Ishikawa (cell line): ENCODE measurements around the gene CEP162.
A peak's percentile ranks its signal among the peaks of the same experiment; 100 is the strongest.

ENCODE experiments used
- CEBPB ChIP-seq: IDR thresholded peaks from 2 replicates; pipeline ENCODE4 v1.6.1; 2012
- CREB1 ChIP-seq: IDR thresholded peaks from 2 replicates; pipeline ENCODE4 v1.6.1; 2012; ENCODE audit warnings: low read depth
- EGR1 ChIP-seq: IDR thresholded peaks from 2 replicates; pipeline ENCODE4 v1.6.1; 2012
- EP300 ChIP-seq: IDR thresholded peaks from 2 replicates; pipeline ENCODE4 v1.6.1; 2012; ENCODE audit warnings: borderline replicate concordance
- FOXM1 ChIP-seq: IDR thresholded peaks from 2 replicates; pipeline ENCODE4 v1.6.1; 2012; ENCODE audit warnings: low read depth, borderline replicate concordance
- MAX ChIP-seq: IDR thresholded peaks from 2 replicates; pipeline ENCODE4 v1.6.1; 2012
- NFIC ChIP-seq: IDR thresholded peaks from 2 replicates; pipeline ENCODE4 v1.6.1; 2012
- RAD21 ChIP-seq: IDR thresholded peaks from 2 replicates; pipeline ENCODE4 v1.6.1; 2012; ENCODE audit warnings: low read depth
- REST ChIP-seq: IDR thresholded peaks from 2 replicates; pipeline ENCODE4 v1.6.1; 2012; ENCODE audit warnings: low read depth, mild to moderate bottlenecking
- TAF1 ChIP-seq: IDR thresholded peaks from 2 replicates; pipeline ENCODE4 v1.6.1; 2012; ENCODE audit warnings: low read depth, mild to moderate bottlenecking
- TCF12 ChIP-seq: IDR thresholded peaks from 2 replicates; pipeline ENCODE4 v1.6.1; 2012; ENCODE audit warnings: low read depth
- TEAD4 ChIP-seq: IDR thresholded peaks from 2 replicates; pipeline ENCODE4 v1.6.1; 2012
- USF1 ChIP-seq: IDR thresholded peaks from 2 replicates; pipeline ENCODE4 v1.6.1; 2012
- YY1 ChIP-seq: IDR thresholded peaks from 2 replicates; pipeline ENCODE4 v1.6.1; 2012; ENCODE audit warnings: low read depth
- ZBTB7A ChIP-seq: IDR thresholded peaks from 2 replicates; pipeline ENCODE4 v1.6.1; 2012; ENCODE audit warnings: low read depth

The CEP162 gene

GRCh38 chr6:84268781-84269180 is 41.3 kb upstream of the CEP162 start:
- no peak for TF ChIP-seq TAF1
- TF ChIP-seq RAD21, result no peak
- TF ChIP-seq EGR1, result no peak

- no peak for TF ChIP-seq RAD21
- TF ChIP-seq NFIC, result no peak
- TF ChIP-seq TEAD4, result peak; percentile 90
- 0 out of 2 replicates have a peak, but pooled peaks have one; percentile 10 for TF ChIP-seq CEBPB
- no peak for TF ChIP-seq MAX
- no peak for TF ChIP-seq YY1
- no peak for TF ChIP-seq EGR1
- TF ChIP-seq CREB1, result no peak
- TF ChIP-seq TAF1, result no peak
These were observed 36.1 kb upstream of the CEP162 start for GRCh38 chr6:84263557-84263956.

- TF ChIP-seq EP300, result no peak
- no peak for TF ChIP-seq CREB1
- TF ChIP-seq CEBPB, result no peak
- no peak for TF ChIP-seq YY1
- no peak for TF ChIP-seq RAD21
- TF ChIP-seq NFIC, result no peak
- TF ChIP-seq USF1, result no peak
- no peak for TF ChIP-seq ZBTB7A
- TF ChIP-seq FOXM1, result no peak
- no peak for TF ChIP-seq TEAD4
- TF ChIP-seq EGR1, result no peak
- TF ChIP-seq MAX, result no peak
- no peak for TF ChIP-seq TCF12
- no peak for TF ChIP-seq REST
- TF ChIP-seq TAF1, result no peak
These were observed 33.5 kb upstream of the CEP162 start for GRCh38 chr6:84260926-84261325.

GRCh38 chr6:84260196-84260595 is 32.8 kb upstream of the CEP162 start:
- TF ChIP-seq TEAD4 (no peak), MAX (no peak), CEBPB (no peak), YY1 (no peak), TAF1 (no peak), TCF12 (no peak), EP300 (no peak), USF1 (no peak), FOXM1 (no peak), REST (no peak), RAD21 (no peak), NFIC (no peak), CREB1 (no peak), EGR1 (no peak), ZBTB7A (no peak)

- TF ChIP-seq CREB1, result no peak
- TF ChIP-seq ZBTB7A, result no peak
- no peak for TF ChIP-seq NFIC
- TF ChIP-seq EGR1, result no peak
- no peak for TF ChIP-seq CEBPB
- TF ChIP-seq REST, result no peak
- TF ChIP-seq TAF1, result no peak
- no peak for TF ChIP-seq TCF12
- no peak for TF ChIP-seq USF1
- no peak for TF ChIP-seq RAD21
- no peak for TF ChIP-seq FOXM1
These were observed 31.4 kb upstream of the CEP162 start for GRCh38 chr6:84258866-84259265.
